ENCODE data around the gene CACNA1B. TPM values are rescaled to one million over a fixed set of nuclear protein-coding genes. Genes with fewer than 3 reads are reported as not detected.

Gene CACNA1B
- total and polyA plus RNA-seq, 2 of the 13 experiments (the other 11 are each of a cell fraction or from before 2014, with no cell fraction given): under 0.01 to 0.04 TPM

DNA sequence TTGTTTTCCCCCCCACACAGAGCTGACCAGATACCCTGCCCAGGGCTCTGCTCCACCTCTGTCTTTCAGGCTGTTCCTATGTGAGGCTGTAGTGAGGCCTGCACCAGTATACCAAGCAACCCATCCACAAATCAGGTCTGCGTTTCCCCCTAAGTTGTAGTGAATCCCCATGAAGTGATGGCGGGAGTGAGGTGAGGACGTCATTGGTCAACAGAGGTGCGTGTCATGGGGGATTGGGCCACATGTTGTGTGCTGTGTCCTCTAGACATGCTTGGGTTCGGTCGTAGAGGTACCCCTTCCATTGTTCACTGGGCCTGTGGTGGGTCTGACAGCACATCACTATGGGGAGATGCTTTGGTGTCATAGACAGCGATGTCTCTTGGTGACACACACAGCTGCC is 184.6 kb downstream of the CACNA1B start:
- ATAC-seq (no peak), DNase-seq (ENCODE audit: low spot score) (no peak), FAIRE-seq (no peak)
- H3K4me3 ChIP-seq (replicated peaks in 1 of 3; ENCODE audit: insufficient read depth in 1 of 3, low read depth in 2 of 3, low read length in 3 of 3): no peak overlapping the region
- H3K9me3 ChIP-seq (ENCODE audit: low read length): no peaks in the 10 kb centered on the region
- ChIA-PET POLR2A (no interaction called here), CTCF (ENCODE audit: low intra/inter-chr PET ratio, low total read pairs) (no interaction called here)
- intact Hi-C loops (cut with micrococcal nuclease; ENCODE audit: unreplicated experiment) (no loop called here), in situ Hi-C loops (cut with HindIII; ENCODE audit: extremely low pct_ligation_motif_present, low pct_unique_long_range_greater_than_20kb) (no loop called here)
- no peaks in the 10 kb centered on the region for H3K4me1 ChIP-seq (ENCODE audit: insufficient read depth, low read length)
- H3K4me2 ChIP-seq (ENCODE audit: low read depth, low read length): no peak overlapping the region
- H4K20me1 ChIP-seq (ENCODE audit: insufficient read depth, low read length): no peaks in the 10 kb centered on the region
- WGBS (ENCODE audit: low lambda C conversion rate): 2% methylated on average over 7 of the region's 7 CpGs
- no peak overlapping the region for H3K9ac ChIP-seq (ENCODE audit: insufficient read depth, low read depth, low read length)
- H3K27me3 ChIP-seq (ENCODE audit: control insufficient read depth in 1 of 2, insufficient read depth in 2 of 2, low read length in 2 of 2): peaks cover 3 to 35% of the 10 kb centered on the region in 2 experiments; a peak in 3 of 5 replicates
- no TSS peak for BruUV-seq (replicated peaks)
- H3K27ac ChIP-seq (ENCODE audit: extremely low read length, insufficient read depth, low read length): no peak overlapping the region
- no peaks in the 10 kb centered on the region for H3K79me2 ChIP-seq (ENCODE audit: insufficient read depth, low read length)
- H2AFZ ChIP-seq (ENCODE audit: low read length): no peak overlapping the region
- no peak for TF ChIP-seq STAT5B (CRISPR knock-in tag; IDR thresholded peaks at IDR 0.05)
- 0 out of 2 replicates have a peak, but pooled peaks have one; percentile 50 for TF ChIP-seq CREB1 (IDR thresholded peaks at IDR 0.05)
- no peak for TF ChIP-seq CREB1 (CRISPR knock-in tag; IDR thresholded peaks at IDR 0.05)
- no peak for TF ChIP-seq RFX5 (IDR thresholded peaks at IDR 0.05; ENCODE audit: low read depth, low read length)
- no peaks in the 10 kb centered on the region for H3K36me3 ChIP-seq (replicated peaks in 1 of 2; ENCODE audit: control insufficient read depth in 1 of 2, insufficient read depth in 2 of 2, low read length in 2 of 2)

GRCh38 chr9:138063033-138063432 is 185.5 kb downstream of the CACNA1B start:
- no peaks in the 10 kb centered on the region for H3K79me2 ChIP-seq (ENCODE audit: insufficient read depth, low read length)
- no peaks in the 10 kb centered on the region for H3K36me3 ChIP-seq (replicated peaks in 1 of 2; ENCODE audit: control insufficient read depth in 1 of 2, insufficient read depth in 2 of 2, low read length in 2 of 2)
- H3K9ac ChIP-seq (ENCODE audit: insufficient read depth, low read depth, low read length): no peak overlapping the region
- no TSS peak for BruUV-seq (replicated peaks)
- no peak overlapping the region for H3K27ac ChIP-seq (ENCODE audit: extremely low read length, insufficient read depth, low read length)
- H3K4me2 ChIP-seq (ENCODE audit: low read depth, low read length): no peak overlapping the region
- WGBS (ENCODE audit: low lambda C conversion rate): 2% methylated on average over 6 of the region's 6 CpGs
- H3K9me3 ChIP-seq (ENCODE audit: low read length): no peaks in the 10 kb centered on the region
- in situ Hi-C loops (cut with HindIII; ENCODE audit: extremely low pct_ligation_motif_present, low pct_unique_long_range_greater_than_20kb) (no loop called here), intact Hi-C loops (cut with micrococcal nuclease; ENCODE audit: unreplicated experiment) (no loop called here)
- H4K20me1 ChIP-seq (ENCODE audit: insufficient read depth, low read length): no peaks in the 10 kb centered on the region
- no peak for ATAC-seq
- POLR2A ChIA-PET: no interaction called here
- CTCF ChIA-PET (ENCODE audit: low intra/inter-chr PET ratio, low total read pairs): no interaction called here
- no peak for DNase-seq (ENCODE audit: low spot score)
- FAIRE-seq: no peak
- H3K4me1 ChIP-seq (ENCODE audit: insufficient read depth, low read length): no peaks in the 10 kb centered on the region
- no peak overlapping the region for H3K4me3 ChIP-seq (replicated peaks in 1 of 3; ENCODE audit: insufficient read depth in 1 of 3, low read depth in 2 of 3, low read length in 3 of 3)
- peaks cover 3 to 32% of the 10 kb centered on the region in 2 experiments; a peak in 3 of 5 replicates for H3K27me3 ChIP-seq (ENCODE audit: control insufficient read depth in 1 of 2, insufficient read depth in 2 of 2, low read length in 2 of 2)
- no peak overlapping the region for H2AFZ ChIP-seq (ENCODE audit: low read length)
- TF ChIP-seq, protein P1, sequence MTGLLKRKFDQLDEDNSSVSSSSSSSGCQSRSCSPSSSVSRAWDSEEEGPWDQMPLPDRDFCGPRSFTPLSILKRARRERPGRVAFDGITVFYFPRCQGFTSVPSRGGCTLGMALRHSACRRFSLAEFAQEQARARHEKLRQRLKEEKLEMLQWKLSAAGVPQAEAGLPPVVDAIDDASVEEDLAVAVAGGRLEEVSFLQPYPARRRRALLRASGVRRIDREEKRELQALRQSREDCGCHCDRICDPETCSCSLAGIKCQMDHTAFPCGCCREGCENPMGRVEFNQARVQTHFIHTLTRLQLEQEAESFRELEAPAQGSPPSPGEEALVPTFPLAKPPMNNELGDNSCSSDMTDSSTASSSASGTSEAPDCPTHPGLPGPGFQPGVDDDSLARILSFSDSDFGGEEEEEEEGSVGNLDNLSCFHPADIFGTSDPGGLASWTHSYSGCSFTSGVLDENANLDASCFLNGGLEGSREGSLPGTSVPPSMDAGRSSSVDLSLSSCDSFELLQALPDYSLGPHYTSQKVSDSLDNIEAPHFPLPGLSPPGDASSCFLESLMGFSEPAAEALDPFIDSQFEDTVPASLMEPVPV (CRISPR knock-in tag; IDR thresholded peaks at IDR 0.05): no peak
- TF ChIP-seq SKI (IDR thresholded peaks at IDR 0.05; ENCODE audit: partially characterized antibody): no peak
- no peak for TF ChIP-seq SALL2 (CRISPR knock-in tag; IDR thresholded peaks at IDR 0.05)
- TF ChIP-seq ARID5B (CRISPR knock-in tag; IDR thresholded peaks at IDR 0.05): no peak
- no peak for TF ChIP-seq ZKSCAN1 (IDR thresholded peaks at IDR 0.05; ENCODE audit: low read length)
- TF ChIP-seq ZNF816 (CRISPR knock-in tag; IDR thresholded peaks at IDR 0.05; ENCODE audit: borderline replicate concordance): no peak
- TF ChIP-seq, protein P2, sequence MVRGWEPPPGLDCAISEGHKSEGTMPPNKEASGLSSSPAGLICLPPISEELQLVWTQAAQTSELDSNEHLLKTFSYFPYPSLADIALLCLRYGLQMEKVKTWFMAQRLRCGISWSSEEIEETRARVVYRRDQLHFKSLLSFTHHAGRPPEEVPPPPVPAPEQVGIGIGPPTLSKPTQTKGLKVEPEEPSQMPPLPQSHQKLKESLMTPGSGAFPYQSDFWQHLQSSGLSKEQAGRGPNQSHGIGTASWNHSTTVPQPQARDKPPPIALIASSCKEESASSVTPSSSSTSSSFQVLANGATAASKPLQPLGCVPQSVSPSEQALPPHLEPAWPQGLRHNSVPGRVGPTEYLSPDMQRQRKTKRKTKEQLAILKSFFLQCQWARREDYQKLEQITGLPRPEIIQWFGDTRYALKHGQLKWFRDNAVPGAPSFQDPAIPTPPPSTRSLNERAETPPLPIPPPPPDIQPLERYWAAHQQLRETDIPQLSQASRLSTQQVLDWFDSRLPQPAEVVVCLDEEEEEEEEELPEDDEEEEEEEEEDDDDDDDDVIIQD (CRISPR knock-in tag; IDR thresholded peaks at IDR 0.05; ENCODE audit: low read depth): no peak
- TF ChIP-seq, protein P3, sequence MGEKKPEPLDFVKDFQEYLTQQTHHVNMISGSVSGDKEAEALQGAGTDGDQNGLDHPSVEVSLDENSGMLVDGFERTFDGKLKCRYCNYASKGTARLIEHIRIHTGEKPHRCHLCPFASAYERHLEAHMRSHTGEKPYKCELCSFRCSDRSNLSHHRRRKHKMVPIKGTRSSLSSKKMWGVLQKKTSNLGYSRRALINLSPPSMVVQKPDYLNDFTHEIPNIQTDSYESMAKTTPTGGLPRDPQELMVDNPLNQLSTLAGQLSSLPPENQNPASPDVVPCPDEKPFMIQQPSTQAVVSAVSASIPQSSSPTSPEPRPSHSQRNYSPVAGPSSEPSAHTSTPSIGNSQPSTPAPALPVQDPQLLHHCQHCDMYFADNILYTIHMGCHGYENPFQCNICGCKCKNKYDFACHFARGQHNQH (CRISPR knock-in tag; IDR thresholded peaks at IDR 0.05): no peak

Measured in HepG2 (cell line).